ENCODE results near the gene RNF113B.

- TF ChIP-seq CTCF (IDR thresholded peaks at IDR 0.05; ENCODE audit: low read length) (no peak), EZH2 (IDR thresholded peaks at IDR 0.05; ENCODE audit: borderline replicate concordance, low read length) (no peak)
Measured at GRCh38 chr13:98216711-98217285, 39.7 kb upstream of the RNF113B start.
